Lower leg skin (tissue), 4 donors: ENCODE data around the gene KRT3. TPM values are rescaled to one million over a fixed set of nuclear protein-coding genes. Genes with fewer than 3 reads are reported as not detected.

Source experiments
- DNase-seq, 2 donors: peaks; one replicate each; pipeline ENCODE4 v3.0.0-alpha.2; 2019; ENCODE audit warnings: low spot score in 2 of 2
- H3K4me3 ChIP-seq: fragments of 200-600 bp; sonication (generic); 2 replicates; pipeline ENCODE4 v1.5.1; 2017; ENCODE audit warnings: mild to moderate bottlenecking, low read depth; ENCODE audit not compliant: poor library complexity, severe bottlenecking
- POLR2A ChIP-seq, 2 donors: fragments of 450-650 bp; IDR thresholded peaks; one replicate each; pipeline ENCODE4 v1.6.1; 2016 to 2017; ENCODE audit warnings: antibody characterized with exemption in 2 of 2, mild to moderate bottlenecking in 1 of 2, moderate library complexity in 1 of 2
- WGBS, 2 donors: methylation state at CpG; one replicate each; pipeline ENCODE4 v1.1.5; 2018; 5-methylcytosine and 5-hydroxymethylcytosine counted together
- intact Hi-C: fragments of 100-400 bp; cut with DNase I; formaldehyde crosslinking; loops from one replicate; pipeline ENCODE4 v1.15.0; 2023; ENCODE audit warnings: low total_unique reads
- total RNA-seq, 4 donors: library from RNA; depleted of rRNA; stranded (reverse); fragments of >200 nt; gene quantifications; one replicate each; pipeline ENCODE4 v1.1.0, GENCODE V29; 2016
- TF ChIP-seq, protein P1 (sequence below), 3 donors: fragments of 450-650 bp; IDR thresholded peaks; one replicate each; pipeline ENCODE4 v1.5.1; 2016; ENCODE audit warnings: antibody characterized with exemption in 3 of 3, mild to moderate bottlenecking in 3 of 3, moderate library complexity in 2 of 3

Gene KRT3
- total RNA-seq, 4 donors from 2014 or later, result not detected

DNA sequence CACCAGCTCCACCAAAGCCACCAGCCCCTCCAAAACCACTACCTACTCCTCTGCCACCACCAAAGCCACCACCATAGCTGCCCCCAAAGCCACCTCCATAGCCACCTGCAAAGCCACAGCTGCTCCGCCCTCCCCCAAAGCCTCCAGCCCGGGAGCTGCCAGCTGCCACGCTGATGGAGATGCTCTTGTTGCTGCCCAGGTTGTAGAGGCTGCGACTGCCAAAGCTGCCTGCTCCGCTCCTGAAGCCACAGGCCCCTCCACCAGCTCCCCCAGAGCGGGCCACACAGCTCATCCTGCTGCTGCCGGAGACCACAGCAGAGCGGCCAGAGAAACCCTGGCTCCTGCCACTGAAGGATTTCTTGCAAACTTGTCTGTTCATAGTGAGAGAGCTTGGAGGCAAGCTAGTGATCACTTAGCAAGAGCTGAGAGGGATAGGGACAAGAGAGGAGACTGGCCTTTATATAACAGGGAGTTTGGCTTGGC lies 19.0 kb downstream of the KRT3 start, which contains the start of gene KRT76:
Gene KRT76 (minus strand): TSS at position 433 of the 483 bp plus-strand sequence. CDS start 54 bp downstream, at position 379.
- WGBS, 2 donors, result 90 to 93% methylated on average over 7 to 8 of the region's 8 CpGs
- no peak within 1 kb of the TSS for H3K4me3 ChIP-seq
- intact Hi-C loops, result no loop called here
- TF ChIP-seq, protein P1, sequence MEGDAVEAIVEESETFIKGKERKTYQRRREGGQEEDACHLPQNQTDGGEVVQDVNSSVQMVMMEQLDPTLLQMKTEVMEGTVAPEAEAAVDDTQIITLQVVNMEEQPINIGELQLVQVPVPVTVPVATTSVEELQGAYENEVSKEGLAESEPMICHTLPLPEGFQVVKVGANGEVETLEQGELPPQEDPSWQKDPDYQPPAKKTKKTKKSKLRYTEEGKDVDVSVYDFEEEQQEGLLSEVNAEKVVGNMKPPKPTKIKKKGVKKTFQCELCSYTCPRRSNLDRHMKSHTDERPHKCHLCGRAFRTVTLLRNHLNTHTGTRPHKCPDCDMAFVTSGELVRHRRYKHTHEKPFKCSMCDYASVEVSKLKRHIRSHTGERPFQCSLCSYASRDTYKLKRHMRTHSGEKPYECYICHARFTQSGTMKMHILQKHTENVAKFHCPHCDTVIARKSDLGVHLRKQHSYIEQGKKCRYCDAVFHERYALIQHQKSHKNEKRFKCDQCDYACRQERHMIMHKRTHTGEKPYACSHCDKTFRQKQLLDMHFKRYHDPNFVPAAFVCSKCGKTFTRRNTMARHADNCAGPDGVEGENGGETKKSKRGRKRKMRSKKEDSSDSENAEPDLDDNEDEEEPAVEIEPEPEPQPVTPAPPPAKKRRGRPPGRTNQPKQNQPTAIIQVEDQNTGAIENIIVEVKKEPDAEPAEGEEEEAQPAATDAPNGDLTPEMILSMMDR (IDR thresholded peaks at IDR 0.05), result no peak
- TF ChIP-seq POLR2A (IDR thresholded peaks at IDR 0.05), result no peak
- peak in 1 of 2 donors; percentile 53 for DNase-seq

DNA sequence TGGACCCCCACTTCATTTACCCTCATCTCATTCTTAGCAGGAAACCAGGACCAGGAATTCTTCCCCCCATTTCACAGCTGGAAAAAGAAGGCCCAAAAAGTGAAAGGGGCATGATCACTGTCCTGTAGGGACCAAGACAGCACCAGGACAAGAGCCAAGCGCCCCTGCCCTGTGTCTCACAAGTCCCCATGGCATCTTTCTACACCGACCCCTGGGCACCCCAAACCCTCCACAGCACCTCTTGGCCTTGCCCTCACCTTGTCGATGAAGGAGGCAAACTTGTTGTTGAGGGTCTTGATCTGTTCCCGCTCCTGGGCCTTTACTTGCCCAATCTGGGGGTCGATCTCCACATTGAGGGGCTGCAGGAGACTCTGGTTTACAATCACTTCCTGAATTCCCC lies 19.5 kb downstream of the KRT3 start:
- 86 to 91% methylated on average over 5 of the region's 5 CpGs for WGBS, 2 donors
- no peak overlapping the region for H3K4me3 ChIP-seq
- no peak for DNase-seq
- TF ChIP-seq POLR2A (IDR thresholded peaks at IDR 0.05), result no peak
- TF ChIP-seq, protein P1 (IDR thresholded peaks at IDR 0.05), result no peak
- intact Hi-C loops, result no loop called here

DNA sequence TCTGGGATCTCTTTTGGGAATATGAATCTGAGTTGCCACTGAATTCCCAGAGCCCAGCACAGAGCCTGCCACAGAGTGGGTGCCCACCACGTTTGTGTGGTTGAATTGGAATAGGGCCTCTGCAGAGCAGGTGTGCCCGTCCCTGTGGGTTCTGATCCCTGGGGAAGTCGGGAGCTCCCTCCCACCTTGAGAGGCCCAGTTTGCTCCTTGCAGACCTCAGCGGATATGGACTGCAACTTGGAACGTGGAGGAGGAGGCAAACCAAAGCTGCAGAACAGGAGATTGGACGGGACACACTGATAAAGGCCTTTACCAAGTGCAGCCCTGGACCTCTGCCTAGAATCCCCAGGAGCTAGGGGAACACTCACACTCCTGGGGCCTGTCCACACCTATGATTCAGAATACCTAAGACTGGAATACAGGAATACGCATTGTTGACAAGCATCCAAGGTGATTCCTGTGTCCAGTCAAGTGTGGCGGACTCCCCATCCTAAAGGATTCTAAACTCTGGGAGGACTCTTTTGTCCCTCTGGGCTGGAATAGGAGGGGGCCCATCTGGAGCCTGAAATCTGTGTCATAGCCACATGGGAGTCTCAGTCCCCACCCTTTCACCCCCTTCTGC lies 21.2 kb downstream of the KRT3 start:
- peak in 1 of 2 donors; percentile 45 for DNase-seq
- H3K4me3 ChIP-seq, result no peak overlapping the region
- intact Hi-C loops, result no loop called here
- WGBS, 2 donors, result 76 to 86% methylated on average over 8 of the region's 8 CpGs
- TF ChIP-seq POLR2A (IDR thresholded peaks at IDR 0.05), result no peak
- TF ChIP-seq, protein P1 (IDR thresholded peaks at IDR 0.05), result no peak

DNA sequence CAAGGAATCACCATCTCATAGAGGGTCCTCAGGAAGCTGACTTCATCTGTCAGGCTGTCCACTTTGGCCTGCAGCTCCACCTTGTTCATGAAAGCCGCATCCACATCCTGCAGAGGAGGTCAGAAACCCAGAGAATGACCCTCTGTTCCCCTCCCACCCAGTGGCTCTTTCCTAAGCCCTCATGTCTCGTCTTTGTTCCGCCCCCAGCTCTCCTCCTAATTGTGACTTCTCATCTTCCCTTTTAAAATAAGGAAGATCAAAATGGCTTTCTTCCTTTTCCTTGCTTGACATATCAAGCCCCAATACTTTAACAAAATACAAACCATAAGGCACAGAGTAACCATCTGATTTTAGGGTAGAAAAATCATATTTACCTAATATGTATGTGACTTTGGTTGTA lies 23.1 kb downstream of the KRT3 start:
- DNase-seq, result no peak
- intact Hi-C loops, result no loop called here
- 76 to 79% methylated on average over 3 of the region's 3 CpGs for WGBS, 2 donors
- H3K4me3 ChIP-seq, result no peak overlapping the region
- TF ChIP-seq POLR2A (IDR thresholded peaks at IDR 0.05), result no peak
- TF ChIP-seq, protein P1 (IDR thresholded peaks at IDR 0.05), result no peak

DNA sequence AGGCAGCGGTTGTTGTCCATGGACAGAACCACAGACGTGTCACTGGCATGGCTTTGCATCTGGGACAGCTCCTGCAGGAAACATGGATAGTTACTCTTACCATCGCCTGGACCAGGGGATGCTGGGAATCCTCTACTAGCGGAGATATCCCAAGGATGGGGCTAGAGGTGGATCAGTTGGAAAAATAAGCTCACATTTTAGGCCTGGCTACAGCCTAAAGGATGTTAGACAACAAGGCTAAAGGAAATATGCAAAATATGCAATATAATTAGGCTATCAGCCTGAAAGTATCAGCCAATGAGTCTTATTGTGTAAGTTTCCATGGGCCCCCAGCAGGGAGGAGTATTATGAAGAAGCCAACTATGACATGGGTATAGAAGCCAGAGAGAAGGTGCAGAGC lies 23.7 kb downstream of the KRT3 start:
- TF ChIP-seq POLR2A (IDR thresholded peaks at IDR 0.05), result no peak
- TF ChIP-seq, protein P1 (IDR thresholded peaks at IDR 0.05), result no peak
- intact Hi-C loops, result no loop called here
- 84 to 85% methylated on average over 3 to 4 of the region's 4 CpGs for WGBS, 2 donors
- H3K4me3 ChIP-seq, result no peak overlapping the region
- DNase-seq, result no peak

DNA sequence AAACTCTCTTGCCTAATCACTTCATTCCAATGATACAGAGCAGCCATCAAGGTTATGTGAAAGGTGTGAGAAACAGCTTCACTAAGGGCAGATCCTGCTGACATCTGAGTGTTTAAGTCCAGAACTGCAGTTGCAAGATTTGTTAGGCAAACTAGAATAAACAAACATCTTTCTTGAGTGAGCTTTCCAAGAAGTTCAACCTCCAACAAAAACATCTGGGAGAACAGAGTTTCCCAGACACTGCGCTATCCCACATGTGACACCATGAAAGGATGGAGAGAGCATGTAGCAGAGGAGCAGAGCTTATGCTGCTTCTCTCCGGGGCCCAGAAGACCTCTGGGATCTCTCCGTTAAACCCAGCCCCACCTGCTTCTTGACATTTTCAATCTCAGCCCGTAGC lies 24.4 kb downstream of the KRT3 start:
- intact Hi-C loops, result no loop called here
- H3K4me3 ChIP-seq, result no peak overlapping the region
- WGBS, 2 donors, result 83 to 85% methylated on average over 4 of the region's 4 CpGs
- no peak for DNase-seq
- TF ChIP-seq, protein P1 (IDR thresholded peaks at IDR 0.05), result no peak
- no peak for TF ChIP-seq POLR2A (IDR thresholded peaks at IDR 0.05)
